GM12878 (cell line): Measurements from ENCODE around the gene OSBPL5. TPM values are rescaled to one million over a fixed set of nuclear protein-coding genes. Genes with fewer than 3 reads are reported as not detected.

ENCODE experiments used
- ATAC-seq: fragments of 200-7000 bp; cut with Tn5 transposase; 3 replicates; pipeline ENCODE4 v1.9.1; 2020; ENCODE audit warnings: mild to moderate bottlenecking, moderate library complexity
- BruUV-seq: library from RNA; stranded (reverse); fragments of 400-500 nt; replicated peaks from 2 replicates; lab custom pipeline; 2021; lab: Mats Ljungman, UMichigan
- CTCF ChIA-PET: fragments of 300-600 bp; sonication (Branson Sonifier 250); formaldehyde crosslinking; extraction: SDS; loops from one replicate; lab custom pipeline; 2021; ENCODE audit warnings: inconsistent platforms; lab: Yijun Ruan, JAX
- POLR2A ChIA-PET: fragments of 350-600 bp; formaldehyde crosslinking; extraction: SDS; loops from one replicate; lab custom pipeline; 2021; ENCODE audit warnings: inconsistent platforms; lab: Charles Lee
- RAD21 ChIA-PET: fragments of 300-600 bp; sonication (Branson Sonifier 250); formaldehyde crosslinking; loops from one replicate; lab custom pipeline; 2023; ENCODE audit warnings: antibody characterized with exemption; ENCODE audit not compliant: unreplicated experiment; lab: Charles Lee
- SMC1A ChIA-PET: fragments of 300-600 bp; sonication (Branson Sonifier 250); formaldehyde crosslinking; loops from one replicate; lab custom pipeline; 2023; ENCODE audit not compliant: unreplicated experiment, uncharacterized antibody; lab: Charles Lee
- DNase-seq: peaks from one replicate; pipeline ENCODE4 v3.0.0-alpha.2; 2011; ENCODE audit warnings: low read depth, low spot score
- FAIRE-seq: peaks from 3 replicates; lab custom pipeline; 2011; peaks lifted over from hg19 to GRCh38; lab: Jason Lieb, UNC
- H2AFZ ChIP-seq: 2 replicates; pipeline ENCODE4 v1.6.0; 2011; ENCODE audit warnings: low read depth, low read length, control low read depth; ENCODE audit not compliant: control insufficient read depth
- H3K27ac ChIP-seq: 2 replicates; pipeline ENCODE4 v1.5.1; 2011; ENCODE audit warnings: control low read depth; ENCODE audit not compliant: control insufficient read depth, insufficient read depth
- H3K27me3 ChIP-seq, 2 experiments: replicated peaks in 1 of 2; 2 replicates each; pipeline versions ENCODE4 v1.6.0 to v1.6.1; 2011; ENCODE audit warnings: low read length in 1 of 2; ENCODE audit not compliant: control insufficient read depth in 2 of 2, insufficient read depth in 2 of 2
- H3K36me3 ChIP-seq, 2 experiments: 2 replicates each; pipeline ENCODE4 v1.5.1; 2011; ENCODE audit warnings: low read length in 1 of 2; ENCODE audit not compliant: control insufficient read depth in 2 of 2, insufficient read depth in 2 of 2
- H3K4me1 ChIP-seq: 2 replicates; pipeline ENCODE4 v1.6.1; 2011; ENCODE audit warnings: mild to moderate bottlenecking, low read length, moderate library complexity, mixed read lengths; ENCODE audit not compliant: control insufficient read depth, insufficient read depth
- H3K4me2 ChIP-seq: 2 replicates; pipeline ENCODE4 v1.6.0; 2011; ENCODE audit warnings: control low read depth; ENCODE audit not compliant: control insufficient read depth, insufficient read depth
- H3K4me3 ChIP-seq: fragments of 200-600 bp; sonication (generic); 2 replicates; pipeline ENCODE4 v1.5.1; 2016
- H3K79me2 ChIP-seq: 2 replicates; pipeline ENCODE4 v1.6.0; 2011; ENCODE audit warnings: low read length; ENCODE audit not compliant: control insufficient read depth, insufficient read depth
- H3K9ac ChIP-seq: 2 replicates; pipeline ENCODE4 v1.8.0; 2011; ENCODE audit warnings: low read length, control low read depth, mixed read lengths; ENCODE audit not compliant: control insufficient read depth, insufficient read depth
- H3K9me3 ChIP-seq: replicated peaks from 3 replicates; pipeline ENCODE4 v1.5.1; 2011; ENCODE audit warnings: mild to moderate bottlenecking, low read length; ENCODE audit not compliant: control insufficient read depth, insufficient read depth
- H4K20me1 ChIP-seq: 2 replicates; pipeline ENCODE4 v1.6.0; 2011; ENCODE audit not compliant: control insufficient read depth, insufficient read depth
- CEBPB ChIP-seq, 2 experiments: fragments of 150-350 bp in 1 of 2; IDR thresholded peaks; 2 replicates each; pipeline ENCODE4 v1.6.1; 2012 to 2014; ENCODE audit warnings: low read depth in 2 of 2, low read length in 2 of 2, borderline replicate concordance in 1 of 2, inconsistent platforms in 1 of 2
- IKZF1 ChIP-seq: fragments of 450-650 bp; conservative IDR thresholded peaks from 2 replicates; pipeline ENCODE4 v1.6.1; 2017; ENCODE audit warnings: antibody characterized with exemption, mild to moderate bottlenecking
- MAX ChIP-seq: IDR thresholded peaks from 2 replicates; pipeline ENCODE4 v1.6.1; 2012; ENCODE audit warnings: low read depth, low read length, improper control_type of control experiment
- MEF2B ChIP-seq: fragments of 450-650 bp; IDR thresholded peaks from 2 replicates; pipeline ENCODE4 v1.6.1; 2018; ENCODE audit warnings: mild to moderate bottlenecking, moderate library complexity; ENCODE audit not compliant: partially characterized antibody, poor library complexity, severe bottlenecking
- PAX5 ChIP-seq: IDR thresholded peaks from 2 replicates; pipeline ENCODE4 v1.6.1; 2011; ENCODE audit warnings: low read depth, low read length, borderline replicate concordance
- PML ChIP-seq: IDR thresholded peaks from 2 replicates; pipeline ENCODE4 v1.6.1; 2012; ENCODE audit warnings: low read length, inconsistent platforms
- SMAD5 ChIP-seq: IDR thresholded peaks from 2 replicates; pipeline ENCODE4 v1.6.1; 2016; ENCODE audit warnings: antibody characterized with exemption, low read depth
- SMC3 ChIP-seq: IDR thresholded peaks from 2 replicates; pipeline ENCODE4 v1.6.1; 2011; ENCODE audit warnings: low read length, improper control_type of control experiment, borderline replicate concordance
- SPI1 ChIP-seq: IDR thresholded peaks from 2 replicates; pipeline ENCODE4 v1.6.1; 2011; ENCODE audit warnings: low read depth, mild to moderate bottlenecking, low read length, moderate library complexity, borderline replicate concordance; ENCODE audit not compliant: insufficient read depth
- TCF12 ChIP-seq: IDR thresholded peaks from 2 replicates; pipeline ENCODE4 v1.6.1; 2011; ENCODE audit warnings: low read depth, mild to moderate bottlenecking, low read length
- ZBED1 ChIP-seq: IDR thresholded peaks from 2 replicates; pipeline ENCODE4 v1.6.1; 2016; ENCODE audit warnings: borderline replicate concordance
- WGBS: methylation state at CpG from one replicate; pipeline ENCODE4 v1.1.6; 2016; ENCODE audit warnings: low lambda C conversion rate; ENCODE audit not compliant: insufficient replicate concordance, insufficient coverage; ENCODE audit errors: missing lambda C conversion rate; 5-methylcytosine and 5-hydroxymethylcytosine counted together
- in situ Hi-C: fragments of 300-500 bp; cut with MboI; formaldehyde crosslinking; loops from 9 replicates; pipeline ENCODE4 v1.14.3; 2018; ENCODE audit warnings: mixed read lengths
- intact Hi-C: fragments of 100-400 bp; cut with micrococcal nuclease; formaldehyde crosslinking; loops from one replicate; pipeline ENCODE4 v1.14.2; 2022; ENCODE audit not compliant: unreplicated experiment
- polyA plus RNA-seq, 11 experiments: library from polyadenylated mRNA; depleted of rRNA in 4 of 11; unstranded in 6 of 11; stranded (reverse) in 5 of 11; fragments of >200 nt; fragmentation: Nextera tagmentation in 4 of 11; fragmentation: Illumina TruSeq in 1 of 11; extraction: Ambion mirVana in 4 of 11; extraction: Trizol in 1 of 11; gene quantifications; 1 replicate in 1 of 11; 2 replicates in 10 of 11; pipeline versions ENCODE4 v1.2.1 to v1.2.3, GENCODE V29; 2011 to 2016; ENCODE audit warnings: inconsistent platforms in 2 of 11, missing spikeins in 2 of 11, low read depth in 1 of 11
- total RNA-seq, 4 experiments: library from RNA; depleted of rRNA in 3 of 4; stranded (reverse); fragments of >200 nt in 3 of 4; fragmentation: Illumina TruSeq in 1 of 4; extraction: Trizol in 1 of 4; gene quantifications; 2 replicates each; pipeline versions ENCODE4 v1.2.1 to v1.2.3, GENCODE V29; 2013 to 2021
- TF ChIP-seq, protein P1 (sequence below): fragments of 450-650 bp; IDR thresholded peaks from 2 replicates; pipeline ENCODE4 v1.6.1; 2016; ENCODE audit warnings: mild to moderate bottlenecking
- TF ChIP-seq, protein P2 (sequence below): IDR thresholded peaks from 2 replicates; pipeline ENCODE4 v1.6.1; 2012; ENCODE audit warnings: low read depth, low read length, improper control_type of control experiment

Gene OSBPL5
- total and polyA plus RNA-seq, 10 of the 15 experiments (the other 5 are each of a cell fraction or from before 2014, with no cell fraction given) = not detected

DNA sequence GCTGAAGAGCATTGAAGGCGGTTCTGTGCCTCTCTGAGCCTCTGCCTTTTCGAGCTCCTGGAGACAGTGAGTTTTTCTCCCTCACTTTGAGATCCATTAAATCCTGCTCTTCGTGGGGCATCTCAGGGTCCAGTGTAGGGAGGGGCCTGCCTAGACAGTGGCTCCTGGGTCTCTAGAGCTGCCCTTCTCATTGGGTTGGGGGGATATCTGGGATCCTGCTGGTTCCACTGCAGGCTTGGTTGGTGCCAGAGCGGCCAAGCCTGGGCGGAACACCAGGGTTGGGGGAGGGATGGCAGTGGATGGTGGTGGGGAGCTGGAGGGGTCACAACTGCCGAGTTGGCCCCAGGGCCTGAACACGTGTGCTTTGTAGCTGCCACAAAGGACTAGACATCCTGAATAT lies 55.7 kb downstream of the OSBPL5 start:
- SMC1A ChIA-PET = no interaction called here

More for the DNA sequence above, 55.7 kb downstream of the OSBPL5 start:
- no peak overlapping the region for H3K27ac ChIP-seq
- 9% methylated on average over 7 of the region's 7 CpGs for WGBS
- POLR2A ChIA-PET = no interaction called here
- no peak for ATAC-seq
- H3K4me3 ChIP-seq = no peak overlapping the region
- H3K9ac ChIP-seq = no peak overlapping the region
- no TSS peak for BruUV-seq
- RAD21 ChIA-PET = no interaction called here
- no peaks in the 10 kb centered on the region for H4K20me1 ChIP-seq
- no peak for DNase-seq
- H3K79me2 ChIP-seq = no peaks in the 10 kb centered on the region
- intact Hi-C loops = no loop called here
- TF ChIP-seq PAX5 = no peak
- no peak for TF ChIP-seq TCF12
- TF ChIP-seq IKZF1 = no peak
- no peak for TF ChIP-seq CEBPB (IDR thresholded peaks at IDR 0.05; ENCODE audit: borderline replicate concordance in 1 of 2, low read depth in 2 of 2, low read length in 2 of 2)
- TF ChIP-seq, protein P1, sequence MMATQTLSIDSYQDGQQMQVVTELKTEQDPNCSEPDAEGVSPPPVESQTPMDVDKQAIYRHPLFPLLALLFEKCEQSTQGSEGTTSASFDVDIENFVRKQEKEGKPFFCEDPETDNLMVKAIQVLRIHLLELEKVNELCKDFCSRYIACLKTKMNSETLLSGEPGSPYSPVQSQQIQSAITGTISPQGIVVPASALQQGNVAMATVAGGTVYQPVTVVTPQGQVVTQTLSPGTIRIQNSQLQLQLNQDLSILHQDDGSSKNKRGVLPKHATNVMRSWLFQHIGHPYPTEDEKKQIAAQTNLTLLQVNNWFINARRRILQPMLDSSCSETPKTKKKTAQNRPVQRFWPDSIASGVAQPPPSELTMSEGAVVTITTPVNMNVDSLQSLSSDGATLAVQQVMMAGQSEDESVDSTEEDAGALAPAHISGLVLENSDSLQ = no peak
- TF ChIP-seq PML = no peak
- TF ChIP-seq, protein P2, sequence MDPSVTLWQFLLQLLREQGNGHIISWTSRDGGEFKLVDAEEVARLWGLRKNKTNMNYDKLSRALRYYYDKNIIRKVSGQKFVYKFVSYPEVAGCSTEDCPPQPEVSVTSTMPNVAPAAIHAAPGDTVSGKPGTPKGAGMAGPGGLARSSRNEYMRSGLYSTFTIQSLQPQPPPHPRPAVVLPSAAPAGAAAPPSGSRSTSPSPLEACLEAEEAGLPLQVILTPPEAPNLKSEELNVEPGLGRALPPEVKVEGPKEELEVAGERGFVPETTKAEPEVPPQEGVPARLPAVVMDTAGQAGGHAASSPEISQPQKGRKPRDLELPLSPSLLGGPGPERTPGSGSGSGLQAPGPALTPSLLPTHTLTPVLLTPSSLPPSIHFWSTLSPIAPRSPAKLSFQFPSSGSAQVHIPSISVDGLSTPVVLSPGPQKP = no peak
- no peak for TF ChIP-seq SPI1
- TF ChIP-seq MEF2B = no peak
- no peak for TF ChIP-seq ZBED1
- no peak for TF ChIP-seq SMAD5
- no peak for TF ChIP-seq SMC3
- no peak for TF ChIP-seq MAX
- TF ChIP-seq, all 136 proteins: peak for 0
- in situ Hi-C loops = no loop called here
- CTCF ChIA-PET = interaction anchor here (0.6 to 1.8 kb wide), 2 partner anchors 12 to 78 kb away, joined by 3 to 4 read pairs; no protein-coding TSS in a partner anchor
- H3K27me3 ChIP-seq = no peaks in the 10 kb centered on the region; a peak in 1 of 4 replicates
- FAIRE-seq = no peak
- no peaks in the 10 kb centered on the region for H3K4me1 ChIP-seq
- no peaks in the 10 kb centered on the region for H3K9me3 ChIP-seq
- no peaks in the 10 kb centered on the region for H3K36me3 ChIP-seq
- no peak overlapping the region for H2AFZ ChIP-seq
- H3K4me2 ChIP-seq = no peak overlapping the region
